Measurements from ENCODE around the gene CHD1.

Gene CHD1

DNA sequence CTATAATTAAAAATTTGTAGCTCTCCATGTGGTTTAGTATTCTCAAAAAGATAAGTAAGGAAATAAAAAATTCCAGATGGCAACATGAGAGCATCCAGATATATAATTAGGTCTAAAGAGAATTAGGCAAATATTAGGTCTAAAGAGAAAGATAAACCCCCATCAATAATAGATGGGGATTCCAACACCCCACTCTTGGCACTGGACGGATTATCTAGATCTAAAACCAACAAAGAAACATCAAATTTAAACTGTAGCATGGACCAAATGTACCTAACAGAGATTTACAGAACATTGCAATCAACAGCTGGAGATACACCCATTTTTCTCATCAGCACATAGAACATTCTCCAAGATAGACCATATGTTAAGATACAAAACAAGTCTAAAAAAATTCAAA lies 123.7 kb downstream of the CHD1 start:
- no peak for ATAC-seq
- DNase-seq = no peak

DNA sequence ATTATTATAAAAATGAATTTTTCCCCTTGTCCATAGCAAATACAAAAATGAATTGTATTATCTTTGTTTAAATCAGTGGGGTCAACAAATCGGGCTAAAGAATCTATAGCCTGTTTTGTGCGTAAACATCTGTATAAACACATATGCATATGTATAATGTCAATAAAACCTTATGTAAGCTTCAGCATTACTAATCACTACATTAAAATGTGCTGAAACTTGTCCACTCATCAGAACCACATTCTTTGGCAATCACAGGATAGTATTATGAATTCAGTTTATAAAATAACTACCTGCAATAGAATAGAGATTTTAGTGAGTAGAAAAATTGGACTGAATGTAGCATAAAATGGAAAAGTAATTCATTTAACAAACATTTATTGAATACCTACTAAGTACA lies 124.7 kb downstream of the CHD1 start:
- ATAC-seq = no peak
- DNase-seq = no peak
